Measurements from ENCODE around the gene C14orf39.
"Not testable (repeated sequence)": the region's sequence is repeated elsewhere in the genome, so short reads cannot be mapped to it uniquely, and the experiment has no call there.

C14orf39 gene

DNA sequence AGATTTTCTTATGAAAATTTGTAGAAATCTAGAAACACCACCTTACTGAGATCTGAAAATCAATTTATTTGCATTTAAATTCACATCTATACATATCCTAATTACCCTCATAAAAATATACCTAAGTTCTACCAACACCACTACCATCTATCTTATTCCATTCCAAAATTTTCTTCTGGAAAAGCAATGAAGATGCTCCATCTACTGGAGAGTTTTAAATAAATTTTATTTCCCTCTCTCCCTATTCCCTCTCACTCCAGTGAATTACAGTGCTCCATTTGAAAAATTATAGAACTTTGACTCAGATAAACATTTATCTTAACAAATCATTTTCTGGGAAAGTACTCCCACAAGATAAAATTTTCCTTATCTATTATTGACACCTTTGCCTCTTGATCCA lies 2.3 kb upstream of the C14orf39 start:
- no peak for DNase-seq (ENCODE audit: low spot score)

DNA sequence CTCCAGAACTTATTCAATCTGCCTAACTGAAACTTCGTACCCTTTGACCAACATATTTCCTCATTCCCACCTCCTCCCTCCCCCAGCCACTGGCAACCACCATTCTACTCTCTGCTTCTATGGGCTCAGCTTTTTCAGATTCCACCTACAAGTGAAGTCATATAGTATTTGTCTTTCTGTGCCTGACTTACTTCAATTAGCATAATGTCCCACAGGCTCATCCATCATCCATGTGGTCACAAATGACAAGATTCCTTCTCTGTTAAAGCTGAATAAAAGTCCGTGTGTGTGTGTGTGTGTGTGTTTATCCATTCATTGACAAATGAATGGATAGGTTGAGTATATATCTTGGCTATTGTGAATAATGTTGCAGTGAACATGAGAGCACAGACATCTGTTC lies 1.3 kb upstream of the C14orf39 start:
- DNase-seq (ENCODE audit: low spot score): no peak

DNA sequence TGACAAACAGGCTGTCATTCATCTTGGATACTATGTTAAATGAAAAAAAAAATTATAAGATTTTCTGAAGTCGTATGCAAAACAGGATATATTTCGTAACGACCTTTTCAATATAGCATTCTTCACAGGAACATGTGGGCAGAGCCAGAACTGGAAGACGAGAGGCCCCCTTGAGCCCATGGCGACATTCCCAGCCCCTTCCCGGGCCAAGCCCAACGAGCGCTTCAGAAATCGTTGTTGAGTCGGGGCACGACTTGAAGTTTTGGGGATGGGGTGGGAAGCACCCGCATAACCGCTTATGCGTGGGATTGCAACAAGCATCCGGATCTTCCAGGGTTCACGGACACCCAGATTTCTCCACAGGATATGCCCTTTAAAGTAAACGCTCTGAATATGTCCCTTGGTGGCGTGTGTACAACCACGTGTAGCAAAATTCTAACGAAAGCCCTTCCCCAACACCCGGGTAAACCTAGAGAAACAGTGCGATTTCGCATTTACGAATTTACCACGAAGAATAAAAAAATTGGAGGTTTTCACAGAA lies 736 bp downstream of the C14orf39 start:
- no peak for DNase-seq (ENCODE audit: low spot score)

DNA sequence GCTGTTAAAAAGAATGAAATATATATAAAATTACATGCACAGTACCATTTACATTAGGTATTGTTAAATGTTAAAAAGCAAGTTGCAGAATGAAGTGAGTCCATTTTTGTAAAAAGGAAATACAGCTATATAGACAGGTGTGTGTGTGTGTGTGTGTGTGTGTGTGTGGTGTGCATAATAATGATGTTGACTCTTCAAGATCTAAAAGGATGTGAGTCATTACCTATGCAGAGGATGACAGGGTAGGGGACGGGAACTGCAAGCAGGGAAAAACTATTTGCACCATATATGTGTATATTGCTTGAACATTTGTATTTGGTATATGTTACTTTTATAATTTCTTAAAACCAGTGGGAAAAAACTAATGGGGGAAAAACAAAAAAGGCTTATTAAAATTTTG lies 3.1 kb downstream of the C14orf39 start:
- no peak for DNase-seq (ENCODE audit: low spot score)

DNA sequence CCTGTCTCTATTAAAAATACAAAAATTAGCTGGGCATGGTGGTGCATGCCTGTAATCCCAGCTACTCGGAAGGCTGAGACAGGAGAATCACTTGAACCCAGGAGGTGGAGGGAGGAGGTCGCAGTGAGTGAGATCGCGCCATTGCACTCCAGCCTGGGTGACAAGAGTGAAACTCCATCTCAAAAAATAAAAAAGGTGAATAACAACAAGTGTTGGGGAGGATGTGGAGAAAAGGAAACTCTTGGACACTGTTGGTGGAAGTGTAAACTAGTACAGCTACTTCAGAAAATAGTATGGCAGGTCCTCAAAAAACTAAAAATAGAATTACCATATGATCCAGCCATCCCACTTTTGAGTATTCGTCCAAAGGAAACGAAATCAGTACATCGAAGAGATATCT lies 5.6 kb downstream of the C14orf39 start:
- not testable (repeated sequence) for DNase-seq (ENCODE audit: low spot score)

DNA sequence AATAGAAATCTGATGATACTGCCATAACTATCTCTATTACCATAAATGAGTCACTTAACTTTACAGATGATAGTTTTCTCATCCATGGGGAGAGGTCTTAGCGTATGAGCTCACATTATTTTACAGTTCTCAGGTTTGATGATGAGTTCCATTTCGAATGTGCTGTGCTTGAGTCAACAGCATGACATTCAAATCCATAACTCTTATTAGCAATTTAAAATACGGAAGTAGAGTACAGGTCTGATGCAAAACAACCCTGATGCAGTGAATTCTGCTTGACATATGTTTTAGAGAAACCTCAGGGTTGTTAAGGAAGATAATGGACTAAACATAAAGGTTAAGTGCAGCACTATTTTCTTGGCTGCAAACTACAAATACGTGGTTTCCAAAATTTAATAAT lies 30.0 kb downstream of the C14orf39 start:
- DNase-seq (ENCODE audit: low spot score): no peak

DNA sequence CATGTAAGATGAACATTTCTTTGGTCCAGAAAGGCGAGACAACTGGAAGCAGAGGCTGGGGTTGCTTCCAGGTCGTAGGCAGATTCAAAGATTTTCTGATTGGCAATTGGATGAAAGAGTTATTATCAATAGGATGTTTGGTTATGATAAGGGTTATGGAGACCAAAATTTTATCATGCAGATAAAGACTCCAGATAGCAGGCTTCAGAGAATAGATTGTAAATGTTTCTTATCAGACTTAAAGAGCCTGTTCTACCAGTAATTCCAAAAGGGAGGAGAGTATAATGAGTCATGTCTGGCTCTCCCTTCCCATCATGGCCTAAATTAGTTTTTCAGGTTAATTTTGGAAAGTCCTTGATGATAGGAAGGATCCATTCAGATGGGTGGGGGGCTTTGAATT lies 55.6 kb downstream of the C14orf39 start:
- DNase-seq (ENCODE audit: low spot score): no peak

DNA sequence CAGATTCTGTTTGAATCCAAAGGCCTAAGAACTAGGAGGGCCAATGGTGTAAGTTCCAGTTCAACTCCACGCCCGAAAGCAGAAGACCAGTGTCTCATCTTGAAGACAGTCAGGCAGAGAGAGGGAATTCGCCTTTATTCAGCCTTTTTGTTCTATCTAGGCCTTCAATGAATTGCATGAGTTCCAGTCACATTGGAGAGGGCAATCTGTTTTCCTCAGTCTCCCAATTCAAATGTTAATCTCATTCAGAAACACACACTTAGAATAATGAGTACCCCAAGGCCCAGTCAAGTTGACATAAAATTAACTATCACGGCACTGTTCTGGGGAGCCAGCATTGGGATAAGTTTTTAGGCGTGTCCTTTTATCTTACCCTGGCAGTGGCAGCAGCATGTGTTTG lies 65.8 kb downstream of the C14orf39 start:
- DNase-seq (ENCODE audit: low spot score): no peak

DNA sequence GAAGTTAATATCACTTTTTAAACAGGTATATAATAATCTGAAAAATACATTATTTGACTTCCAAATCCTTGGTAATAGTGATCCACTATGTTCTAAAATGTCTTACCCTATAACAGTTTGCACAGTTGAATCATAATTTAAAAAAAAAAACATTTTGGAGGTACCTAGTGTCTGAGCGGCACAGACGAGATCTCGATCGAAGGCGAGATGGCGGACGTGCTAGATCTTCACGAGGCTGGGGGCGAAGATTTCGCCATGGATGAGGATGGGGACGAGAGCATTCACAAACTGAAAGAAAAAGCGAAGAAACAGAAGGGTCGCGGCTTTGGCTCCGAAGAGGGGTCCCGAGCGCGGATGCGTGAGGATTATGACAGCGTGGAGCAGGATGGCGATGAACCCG lies 88.3 kb downstream of the C14orf39 start:
- not testable (repeated sequence) for DNase-seq (ENCODE audit: low spot score)

DNA sequence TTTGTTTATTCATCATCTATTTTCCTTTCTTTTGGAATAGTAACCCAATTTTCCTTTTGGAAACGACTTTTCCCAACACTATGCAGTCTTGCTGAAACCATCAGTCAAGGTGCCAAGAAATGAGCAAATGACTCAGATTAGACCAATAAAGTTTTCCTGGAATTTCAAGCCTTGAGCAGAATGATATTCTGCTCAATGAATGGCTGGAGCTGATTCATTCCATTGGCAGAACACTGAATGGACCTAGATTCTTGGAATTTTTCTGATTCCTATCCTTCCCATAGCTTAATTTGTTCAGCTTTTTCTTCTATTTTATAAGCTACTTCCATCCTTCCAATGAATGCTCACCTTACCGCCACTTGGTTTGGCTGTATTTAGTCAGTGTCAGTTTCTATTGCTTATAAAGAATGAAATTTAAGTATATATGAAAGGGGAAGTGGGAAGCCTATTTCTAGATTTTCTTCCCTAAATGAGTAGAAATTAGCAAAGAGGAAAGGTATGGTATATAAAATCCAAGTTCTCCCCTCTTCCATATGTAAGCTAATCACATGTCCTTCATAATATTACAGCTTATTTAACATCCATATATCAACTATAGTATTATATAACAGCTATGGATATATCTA lies 89.0 kb downstream of the C14orf39 start:
- no peak for DNase-seq (ENCODE audit: low spot score)
